22Rv1 (cell line): ENCODE results near the gene GDE1.
A peak's percentile ranks its signal among the peaks of the same experiment; 100 is the strongest.

ENCODE experiments used
- H3K27ac ChIP-seq: fragments of 450-650 bp; 2 replicates; pipeline ENCODE4 v1.5.1; 2017
- CTCF ChIP-seq: fragments of 450-650 bp; IDR thresholded peaks from 2 replicates; pipeline ENCODE4 v1.5.1; 2017; ENCODE audit warnings: mild to moderate bottlenecking
- ZFX ChIP-seq: fragments of 450-650 bp; IDR thresholded peaks from 2 replicates; pipeline ENCODE4 v1.6.1; 2017; ENCODE audit warnings: antibody characterized with exemption, borderline replicate concordance

Gene GDE1

DNA sequence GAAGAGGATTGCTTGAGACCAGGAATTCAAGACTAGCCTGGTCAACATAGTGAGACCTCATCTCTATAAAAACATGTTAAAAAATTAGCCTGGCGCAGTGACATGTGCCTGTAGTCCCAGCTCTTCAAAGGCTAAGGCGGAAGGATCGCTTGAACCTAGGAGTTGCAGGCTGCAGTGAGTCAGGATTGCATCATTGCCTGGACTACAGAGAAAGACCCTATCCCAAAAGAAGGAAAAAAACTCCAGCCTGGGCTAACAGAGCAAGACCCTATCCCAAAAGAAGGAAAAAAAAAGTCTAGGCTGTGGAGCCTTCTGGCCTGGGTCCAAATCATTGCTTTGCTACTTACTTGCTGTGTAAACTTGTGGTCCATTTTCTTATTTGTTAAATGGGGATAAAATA lies 6.8 kb upstream of the GDE1 start:
- H3K27ac ChIP-seq, result no peak overlapping the region
- TF ChIP-seq ZFX (no peak), CTCF (no peak)

- H3K27ac ChIP-seq, result no peak overlapping the region
- no peak for TF ChIP-seq CTCF
- TF ChIP-seq ZFX, result no peak
Observed at GRCh38 chr16:19527161-19527560, 5.3 kb upstream of the GDE1 start.

GRCh38 chr16:19525385-19525723 lies 3.5 kb upstream of the GDE1 start:
- H3K27ac ChIP-seq, result no peak overlapping the region

DNA sequence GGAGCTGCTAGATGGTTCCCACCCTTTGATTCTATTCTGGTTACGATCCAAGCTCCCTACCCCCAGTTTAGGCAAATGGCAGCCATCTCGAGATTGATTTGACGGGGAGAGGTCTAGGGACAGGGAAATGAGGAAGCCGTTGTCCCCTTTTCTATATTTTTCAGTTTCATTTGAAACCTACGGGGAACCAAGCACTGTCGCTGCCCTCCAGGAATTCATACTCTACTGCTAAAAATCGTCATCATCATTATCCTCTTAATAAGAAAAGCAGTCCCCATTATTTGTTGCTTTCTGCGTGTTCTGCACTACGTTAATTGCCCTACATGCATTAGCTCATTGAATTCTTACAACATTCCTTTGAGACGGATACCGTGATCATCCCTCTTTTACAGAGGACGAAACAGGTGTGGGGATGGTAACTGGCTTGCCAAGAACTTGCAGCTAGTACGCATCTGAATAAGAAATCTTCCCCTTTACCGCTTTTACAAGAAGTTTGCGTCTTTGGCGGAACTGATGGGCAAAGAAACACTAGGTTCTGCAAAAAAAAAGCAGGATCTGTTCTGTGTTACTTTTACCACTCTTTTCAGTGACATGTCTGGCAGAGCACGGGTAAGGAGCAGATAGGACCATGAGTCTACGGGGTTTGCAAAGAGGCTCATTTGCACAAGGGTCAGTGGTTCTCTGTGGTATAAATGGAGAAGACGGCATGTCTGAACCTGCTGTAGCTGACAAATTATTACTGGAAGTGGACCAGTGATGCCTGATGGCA lies 2.9 kb upstream of the GDE1 start:
- TF ChIP-seq CTCF, result no peak
- no peak for TF ChIP-seq ZFX
- peak overlapping the region; percentile 54 for H3K27ac ChIP-seq

More at GRCh38 chr16:19525385-19525723, 3.5 kb upstream of the GDE1 start:
- no peak for TF ChIP-seq CTCF
- no peak for TF ChIP-seq ZFX

DNA sequence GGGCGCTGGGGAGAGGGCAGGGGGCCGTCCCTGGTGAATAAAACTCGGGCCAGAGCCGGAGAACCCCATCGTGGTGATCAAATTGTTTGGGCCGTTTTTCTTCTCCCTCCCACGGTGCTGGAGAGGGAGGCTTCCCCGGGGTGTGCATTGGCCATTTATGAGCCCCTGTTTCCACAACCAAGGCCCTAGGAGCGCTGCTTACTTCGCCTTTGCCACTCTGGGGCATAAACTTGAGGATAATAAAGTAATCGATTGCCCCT lies 2.4 kb upstream of the GDE1 start:
- peak overlapping the region; percentile 54 for H3K27ac ChIP-seq
- TF ChIP-seq ZFX, result no peak
- no peak for TF ChIP-seq CTCF

GRCh38 chr16:19523559-19524355 lies 1.9 kb upstream of the GDE1 start, which contains the start of gene CCP110:
CCP110 (plus strand) TSS chr16:19523942; CDS start chr16:19527882, 3,940 bp downstream.
- TF ChIP-seq CTCF, result no peak
- no peak for TF ChIP-seq ZFX
- H3K27ac ChIP-seq, result peak within 1 kb of the TSS; percentile 83

DNA sequence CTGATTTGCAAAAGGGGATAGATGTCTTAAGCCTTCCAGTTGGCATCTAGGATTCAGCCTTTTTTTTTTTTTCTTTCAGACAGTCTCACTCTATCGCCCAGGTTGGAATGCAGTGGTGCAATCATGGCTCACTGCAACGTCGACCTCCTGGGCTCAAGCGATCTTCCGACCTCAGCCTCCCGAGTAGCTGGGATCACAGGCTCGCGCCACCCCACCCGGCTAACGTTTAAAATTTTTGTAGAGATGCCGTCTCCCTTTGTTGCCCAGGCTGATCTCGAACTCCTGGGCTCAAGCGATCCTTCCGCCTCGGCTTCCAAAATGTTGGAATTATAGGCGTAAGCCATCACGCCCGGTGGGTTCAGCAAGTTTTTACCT lies 1.3 kb upstream of the GDE1 start:
- TF ChIP-seq ZFX (no peak), CTCF (no peak)
- H3K27ac ChIP-seq, result peak overlapping the region; percentile 83; the same call in 1 of the 2 replicates
